Measurements from ENCODE around the gene SP8. TPM values are rescaled to one million over a fixed set of nuclear protein-coding genes. Genes with fewer than 3 reads are reported as not detected.

The SP8 gene
- total and polyA plus RNA-seq, 3 donors from 2014 or later: 0.26 to 2.2 (median 2.1) TPM

DNA sequence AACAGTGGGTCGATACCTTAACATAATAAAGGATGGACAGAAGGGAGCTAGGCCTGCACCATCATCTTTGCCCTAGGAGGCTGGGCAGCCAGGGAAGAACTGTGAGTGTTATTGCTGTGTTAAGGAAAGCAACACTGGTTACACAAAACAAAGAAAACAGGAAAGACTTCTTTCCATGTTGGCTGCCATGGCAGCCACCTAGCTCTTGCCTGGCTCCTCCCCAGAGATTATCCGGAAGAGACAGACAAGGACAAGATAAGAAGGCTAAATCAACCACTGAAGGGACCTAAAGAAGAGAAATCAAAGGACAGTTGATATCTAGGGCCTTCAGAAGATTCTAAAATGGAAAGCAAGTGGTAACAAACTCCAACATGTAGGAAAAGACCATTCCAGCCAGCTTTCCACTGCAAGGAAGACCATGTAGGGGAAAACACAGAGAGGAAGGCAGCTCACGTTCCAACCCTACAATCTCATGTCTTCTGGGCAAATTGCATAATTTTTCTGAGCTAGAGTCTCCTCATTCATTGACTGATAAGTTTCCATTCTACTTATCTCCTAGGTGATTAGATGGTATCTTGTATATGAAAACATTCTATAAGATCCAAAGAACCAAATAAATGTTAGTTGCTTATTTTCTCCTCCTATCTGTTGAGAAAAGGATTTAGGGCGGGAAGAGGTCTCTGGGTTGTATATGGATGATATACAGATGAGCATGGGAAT lies 51.2 kb downstream of the SP8 start:
- TF ChIP-seq, protein P1, sequence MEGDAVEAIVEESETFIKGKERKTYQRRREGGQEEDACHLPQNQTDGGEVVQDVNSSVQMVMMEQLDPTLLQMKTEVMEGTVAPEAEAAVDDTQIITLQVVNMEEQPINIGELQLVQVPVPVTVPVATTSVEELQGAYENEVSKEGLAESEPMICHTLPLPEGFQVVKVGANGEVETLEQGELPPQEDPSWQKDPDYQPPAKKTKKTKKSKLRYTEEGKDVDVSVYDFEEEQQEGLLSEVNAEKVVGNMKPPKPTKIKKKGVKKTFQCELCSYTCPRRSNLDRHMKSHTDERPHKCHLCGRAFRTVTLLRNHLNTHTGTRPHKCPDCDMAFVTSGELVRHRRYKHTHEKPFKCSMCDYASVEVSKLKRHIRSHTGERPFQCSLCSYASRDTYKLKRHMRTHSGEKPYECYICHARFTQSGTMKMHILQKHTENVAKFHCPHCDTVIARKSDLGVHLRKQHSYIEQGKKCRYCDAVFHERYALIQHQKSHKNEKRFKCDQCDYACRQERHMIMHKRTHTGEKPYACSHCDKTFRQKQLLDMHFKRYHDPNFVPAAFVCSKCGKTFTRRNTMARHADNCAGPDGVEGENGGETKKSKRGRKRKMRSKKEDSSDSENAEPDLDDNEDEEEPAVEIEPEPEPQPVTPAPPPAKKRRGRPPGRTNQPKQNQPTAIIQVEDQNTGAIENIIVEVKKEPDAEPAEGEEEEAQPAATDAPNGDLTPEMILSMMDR (IDR thresholded peaks at IDR 0.05): no peak
- no peak for TF ChIP-seq POLR2A (IDR thresholded peaks at IDR 0.05)
- Histone ChIP-seq H3K4me1 (no peaks in the 10 kb centered on the region), H3K36me3 (ENCODE audit: low read depth, missing control alignments) (no peaks in the 10 kb centered on the region), H3K9me3 (no peaks in the 10 kb centered on the region), H3K27me3 (no peaks in the 10 kb centered on the region), H3K4me3 (no peak overlapping the region), H3K27ac (no peak overlapping the region)
- DNase-seq: no peak
- WGBS, 2 donors: 75 to 82% methylated on average over 4 of the region's 4 CpGs
- intact Hi-C loops (cut with DNase I; ENCODE audit: low total_unique reads): no loop called here

Other genes starting within 250 kb of the SP8 start
- 1 to 10 TPM in 1 of 2 donors, under 1 TPM in 1; 0.79 to 1.2 TPM for gene ABCB5, start 171.2 kb downstream of the SP8 start, total RNA-seq
- gene ABCB5, start 171.2 kb downstream of the SP8 start, polyA plus RNA-seq (ENCODE audit: insufficient read depth, low read depth, low replicate concordance): 1.3 TPM

Data from testis (tissue), 3 donors.